HK-2 (cell line): ENCODE data around the gene SNX21.
"Not testable (repeated sequence)": the region's sequence is repeated elsewhere in the genome, so short reads cannot be mapped to it uniquely, and the experiment has no call there.

Source experiments
- DNase-seq: peaks from one replicate; pipeline ENCODE4 v3.0.0-alpha.2; 2018; ENCODE audit not compliant: unreplicated experiment

Gene SNX21

GRCh38 chr20:45850238-45850637, 16.6 kb downstream of the SNX21 start:
- no peak for DNase-seq

- DNase-seq: no peak
These were observed 17.3 kb downstream of the SNX21 start for GRCh38 chr20:45850926-45851325.

- DNase-seq: no peak
These were observed 17.9 kb downstream of the SNX21 start for GRCh38 chr20:45851501-45851900.

GRCh38 chr20:45852326-45852725, 18.7 kb downstream of the SNX21 start:
- no peak for DNase-seq

- no peak for DNase-seq
These were observed 19.9 kb downstream of the SNX21 start for GRCh38 chr20:45853484-45853883.

- peak; percentile 98 for DNase-seq
These were observed 23.7 kb downstream of the SNX21 start, which contains the start of the genes ACOT8 and ZSWIM3 for GRCh38 chr20:45857114-45857881. ACOT8 (minus strand) TSS chr20:45857392; CDS start chr20:45857315, 77 bp downstream. ZSWIM3 (plus strand) TSS chr20:45857614; CDS start chr20:45857826, 212 bp downstream.

GRCh38 chr20:45857882-45858216, 24.2 kb downstream of the SNX21 start:
- DNase-seq: no peak

- DNase-seq: no peak
These were observed 26.3 kb downstream of the SNX21 start for GRCh38 chr20:45859916-45860315.

- no peak for DNase-seq
These were observed 27.1 kb downstream of the SNX21 start for GRCh38 chr20:45860560-45861220.

- peak; percentile 25 for DNase-seq
These were observed 27.8 kb downstream of the SNX21 start for GRCh38 chr20:45861221-45862075.

- no peak for DNase-seq
These were observed 30.2 kb downstream of the SNX21 start for GRCh38 chr20:45863543-45864470.

- no peak for DNase-seq
These were observed 32.9 kb downstream of the SNX21 start for GRCh38 chr20:45866454-45866853.

- DNase-seq: no peak
These were observed 33.7 kb downstream of the SNX21 start for GRCh38 chr20:45867136-45867818.

GRCh38 chr20:45867819-45868176, 34.2 kb downstream of the SNX21 start:
- no peak for DNase-seq

GRCh38 chr20:45872626-45873025, 39.0 kb downstream of the SNX21 start:
- no peak for DNase-seq

GRCh38 chr20:45873409-45874103, 40.0 kb downstream of the SNX21 start:
- DNase-seq: no peak

- DNase-seq: not testable (repeated sequence)
These were observed 40.5 kb downstream of the SNX21 start for GRCh38 chr20:45874104-45874481.

- no peak for DNase-seq
These were observed 41.0 kb downstream of the SNX21 start for GRCh38 chr20:45874576-45874975.

GRCh38 chr20:45878076-45878761, 44.6 kb downstream of the SNX21 start:
- DNase-seq: no peak
